AG04449 (cell line): Measurements from ENCODE around the gene HMX2.

Experiments
- CTCF ChIA-PET: fragments of 350-600 bp; formaldehyde crosslinking; extraction: SDS; loops from one replicate; lab custom pipeline; 2021; ENCODE audit warnings: antibody characterized with exemption; lab: Yijun Ruan, JAX
- POLR2A ChIA-PET: fragments of 400-600, 350-600 bp; formaldehyde crosslinking; extraction: SDS; loops from one replicate; lab custom pipeline; 2020; ENCODE audit warnings: antibody characterized with exemption, inconsistent platforms; lab: Yijun Ruan, JAX
- DNase-seq: peaks from one replicate; pipeline ENCODE4 v3.0.0-alpha.2; 2010; ENCODE audit warnings: low read depth, low spot score
- H3K4me3 ChIP-seq: 2 replicates; pipeline ENCODE4 v1.5.1; 2011; ENCODE audit warnings: low read depth, mild to moderate bottlenecking, control low read depth, low read length
- CTCF ChIP-seq: IDR thresholded peaks from one replicate; pipeline ENCODE4 v1.5.1; 2011; ENCODE audit warnings: mild to moderate bottlenecking, moderate library complexity, low read length, control low read depth, inconsistent platforms; ENCODE audit not compliant: insufficient read depth; ENCODE audit errors: missing control alignments

The HMX2 gene

DNA sequence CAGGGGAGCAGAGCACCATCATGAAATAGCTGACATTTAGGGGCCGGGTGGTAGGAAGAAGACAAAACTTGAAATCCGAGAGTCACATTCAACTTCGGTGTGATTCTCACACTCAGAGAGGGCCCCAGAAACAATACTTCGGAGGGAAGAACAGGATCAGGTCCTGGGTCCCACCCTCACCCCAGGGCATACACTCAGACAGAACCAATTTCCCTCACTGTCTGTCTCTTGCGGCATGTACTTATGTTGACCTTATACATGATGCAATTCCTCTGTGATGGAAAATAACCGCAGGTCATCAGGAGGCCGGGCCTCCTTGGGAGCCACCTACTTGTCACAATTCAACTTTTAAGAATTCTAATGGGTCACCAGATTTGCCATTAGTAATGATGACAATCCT is 38.5 kb upstream of the HMX2 start:
- POLR2A ChIA-PET = no interaction called here
- TF ChIP-seq CTCF = no peak
- no peak for DNase-seq
- no peak overlapping the region for H3K4me3 ChIP-seq
- CTCF ChIA-PET = no interaction called here

GRCh38 chr10:123117644-123118417 is 30.1 kb upstream of the HMX2 start:
- ChIA-PET POLR2A (no interaction called here), CTCF (interaction anchor here (0.8 kb wide), 1 partner anchor 75 kb away, joined by 3 read pairs; no protein-coding TSS in a partner anchor)
- no peak for DNase-seq
- no peak for TF ChIP-seq CTCF
- no peak overlapping the region for H3K4me3 ChIP-seq

DNA sequence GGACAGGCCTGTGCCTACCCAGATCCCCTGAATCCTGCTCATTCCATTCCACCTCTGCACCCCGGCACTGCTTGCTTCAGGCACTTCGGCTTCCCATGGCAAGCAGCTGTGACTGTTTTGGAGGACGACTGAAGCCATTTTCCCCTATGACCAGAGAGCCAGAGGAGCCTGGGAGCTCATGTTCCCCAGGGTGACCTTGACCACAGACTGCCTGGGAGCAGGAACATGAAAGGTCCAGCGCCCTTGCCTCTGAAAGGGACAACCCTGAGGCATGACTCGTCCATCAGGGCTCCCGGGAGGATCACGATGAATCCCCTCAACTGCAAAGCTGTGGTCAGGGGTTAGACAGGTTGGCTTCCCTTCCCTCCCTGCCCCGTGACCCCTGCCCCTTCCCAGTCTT is 28.9 kb upstream of the HMX2 start:
- ChIA-PET POLR2A (interaction anchor here (0.6 kb wide), 1 partner anchor 280 kb away, joined by 3 read pairs; no protein-coding TSS in a partner anchor), CTCF (interaction anchor here (1.0 to 1.2 kb wide), 2 partner anchors 10 to 14 kb away, joined by 3 to 5 read pairs; no protein-coding TSS in a partner anchor)
- no peak for DNase-seq
- no peak for TF ChIP-seq CTCF
- no peak overlapping the region for H3K4me3 ChIP-seq

DNA sequence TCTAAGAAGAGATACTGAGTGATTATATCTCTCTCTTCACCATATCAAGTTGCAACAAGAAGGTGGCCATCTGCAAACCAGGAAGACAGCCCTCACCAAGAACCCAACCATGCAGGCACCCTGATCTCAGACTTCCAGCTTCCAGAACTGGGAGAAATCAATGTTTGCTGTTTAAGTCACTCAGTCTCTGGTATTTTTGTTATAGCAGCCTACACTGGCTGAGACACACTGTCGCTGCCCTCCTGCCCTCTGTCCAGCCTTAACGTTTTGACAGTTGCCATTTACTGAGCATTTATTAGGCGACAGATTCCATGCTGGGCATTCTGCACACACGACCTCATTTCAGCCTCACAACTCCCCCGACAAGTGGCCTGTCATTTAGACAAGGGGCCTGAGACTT is 21.7 kb upstream of the HMX2 start:
- no peak for DNase-seq
- no peak overlapping the region for H3K4me3 ChIP-seq
- no peak for TF ChIP-seq CTCF
- POLR2A ChIA-PET = no interaction called here
- CTCF ChIA-PET = no interaction called here

GRCh38 chr10:123129618-123130271 is 18.2 kb upstream of the HMX2 start:
- CTCF ChIA-PET = interaction anchor here (1.1 to 1.8 kb wide), 2 partner anchors 10 to 89 kb away, joined by 3 to 5 read pairs; no protein-coding TSS in a partner anchor
- no peak for DNase-seq

More at GRCh38 chr10:123129618-123130271, 18.2 kb upstream of the HMX2 start:
- no peak overlapping the region for H3K4me3 ChIP-seq
- no peak for TF ChIP-seq CTCF
- POLR2A ChIA-PET = no interaction called here
